Stimulated activated CD8-positive, alpha-beta memory T cell treated with anti-CD3 and anti-CD28 coated beads, Interleukin-12 subunit alpha, Interleukin-12 subunit beta, amount 100 ng/mL, for 4 hours (primary cell): Measurements from ENCODE around the gene SMTNL2.

Experiments
- DNase-seq: peaks from one replicate; pipeline ENCODE4 v3.0.0-alpha.2; 2020; ENCODE audit warnings: low read depth

SMTNL2 gene

GRCh38 chr17:4584101-4584916 lies at the start of gene SMTNL2:
Gene SMTNL2 (plus strand): TSS chr17:4584529. CDS start chr17:4584606, 77 bp downstream.
- DNase-seq = no peak

- no peak for DNase-seq
Observed at GRCh38 chr17:4534928-4535666, 49.2 kb upstream of the SMTNL2 start.

GRCh38 chr17:4535667-4536258 lies 48.6 kb upstream of the SMTNL2 start:
- DNase-seq = no peak

- DNase-seq = no peak
Observed at GRCh38 chr17:4536259-4536741, 48.0 kb upstream of the SMTNL2 start.

GRCh38 chr17:4536742-4537411 lies 47.5 kb upstream of the SMTNL2 start:
- no peak for DNase-seq

- no peak for DNase-seq
Observed at GRCh38 chr17:4537451-4538235, 46.7 kb upstream of the SMTNL2 start.

- DNase-seq = no peak
Observed at GRCh38 chr17:4538236-4539002, 45.9 kb upstream of the SMTNL2 start.

GRCh38 chr17:4539025-4539424 lies 45.3 kb upstream of the SMTNL2 start:
- DNase-seq = no peak

- no peak for DNase-seq
Observed at GRCh38 chr17:4539576-4540223, 44.6 kb upstream of the SMTNL2 start.

- no peak for DNase-seq
Observed at GRCh38 chr17:4540224-4540651, 44.1 kb upstream of the SMTNL2 start.

GRCh38 chr17:4540687-4541327 lies 43.5 kb upstream of the SMTNL2 start:
- DNase-seq = no peak

GRCh38 chr17:4541328-4542002 lies 42.9 kb upstream of the SMTNL2 start:
- DNase-seq = no peak

- no peak for DNase-seq
Observed at GRCh38 chr17:4542003-4542725, 42.2 kb upstream of the SMTNL2 start.

- no peak for DNase-seq
Observed at GRCh38 chr17:4542726-4543191, 41.6 kb upstream of the SMTNL2 start.

- DNase-seq = no peak
Observed at GRCh38 chr17:4543557-4544026, 40.7 kb upstream of the SMTNL2 start.

- DNase-seq = no peak
Observed at GRCh38 chr17:4544135-4544950, 40.0 kb upstream of the SMTNL2 start.

GRCh38 chr17:4544951-4545216 lies 39.4 kb upstream of the SMTNL2 start:
- no peak for DNase-seq
